Measurements from ENCODE around the gene TXNDC15. TPM values are rescaled to one million over a fixed set of nuclear protein-coding genes. Genes with fewer than 3 reads are reported as not detected.
A peak's percentile ranks its signal among the peaks of the same experiment; 100 is the strongest.

TXNDC15 gene
- total and polyA plus RNA-seq, 2 of the 13 experiments (the other 11 are each of a cell fraction or from before 2014, with no cell fraction given), result 22.2 to 49.9 TPM

GRCh38 chr5:134904610-134905245, 30.6 kb downstream of the TXNDC15 start, which contains the start of gene PCBD2 (continued):
- peak; percentile 55; the same call in 1 of the 2 replicates for TF ChIP-seq HOXA5 (CRISPR knock-in tag; IDR thresholded peaks at IDR 0.05)
- TF ChIP-seq SMARCE1 (IDR thresholded peaks at IDR 0.05; ENCODE audit: borderline replicate concordance), result no peak
- no peak for TF ChIP-seq PBX2 (CRISPR knock-in tag; IDR thresholded peaks at IDR 0.05)
- peak; percentile 29; the same call in 1 of the 2 replicates for TF ChIP-seq ZNF275 (CRISPR knock-in tag; IDR thresholded peaks at IDR 0.05; ENCODE audit: borderline replicate concordance)
- TF ChIP-seq TBP (CRISPR knock-in tag; IDR thresholded peaks at IDR 0.05), result 0 out of 2 replicates have a peak, but pooled peaks have one; percentile 67
- TF ChIP-seq ASH2L (IDR thresholded peaks at IDR 0.05; ENCODE audit: insufficient read length, low read depth, low read length), result peak; percentile 78
- no peak for TF ChIP-seq ISX (CRISPR knock-in tag; conservative IDR thresholded peaks at IDR 0.05)
- TF ChIP-seq ZNF850 (CRISPR knock-in tag; conservative IDR thresholded peaks at IDR 0.05), result no peak
- no peak for TF ChIP-seq ZNF260 (CRISPR knock-in tag; IDR thresholded peaks at IDR 0.05; ENCODE audit: borderline replicate concordance, low read depth)
- peak; percentile 83 for TF ChIP-seq ZHX1 (CRISPR knock-in tag; IDR thresholded peaks at IDR 0.05; ENCODE audit: low read depth)
- TF ChIP-seq ZNF205 (CRISPR knock-in tag; IDR thresholded peaks at IDR 0.05), result peak; percentile 93
- TF ChIP-seq CERS6 (CRISPR knock-in tag; IDR thresholded peaks at IDR 0.05), result no peak
- TF ChIP-seq ZNF619 (CRISPR knock-in tag; IDR thresholded peaks at IDR 0.05), result 0 out of 2 replicates have a peak, but pooled peaks have one; percentile 32
- TF ChIP-seq ZSCAN12 (CRISPR knock-in tag; IDR thresholded peaks at IDR 0.05), result no peak
- TF ChIP-seq NFKBIZ (CRISPR knock-in tag; IDR thresholded peaks at IDR 0.05), result 0 out of 2 replicates have a peak, but pooled peaks have one; percentile 41
- no peak for TF ChIP-seq FIP1L1 (IDR thresholded peaks at IDR 0.05; ENCODE audit: borderline replicate concordance, insufficient read depth, low read depth, low read length)
- no peak for TF ChIP-seq ZNF75D (CRISPR knock-in tag; IDR thresholded peaks at IDR 0.05; ENCODE audit: borderline replicate concordance)
- TF ChIP-seq ZNF709 (CRISPR knock-in tag; IDR thresholded peaks at IDR 0.05), result peak; percentile 49
- TF ChIP-seq ZNF333 (CRISPR knock-in tag; IDR thresholded peaks at IDR 0.05; ENCODE audit: borderline replicate concordance), result peak; percentile 49; the same call in 1 of the 2 replicates
- TF ChIP-seq DPF2 (CRISPR knock-in tag; IDR thresholded peaks at IDR 0.05; ENCODE audit: borderline replicate concordance, low read depth), result no peak; the same call in 1 of the 2 replicates
- no peak for TF ChIP-seq ZFP36L2 (CRISPR knock-in tag; IDR thresholded peaks at IDR 0.05)
- no peak for TF ChIP-seq MAFK (conservative IDR thresholded peaks at IDR 0.05 in 1 of 2, IDR thresholded peaks at IDR 0.05 in 1 of 2; ENCODE audit: low read length in 2 of 2)
- TF ChIP-seq ZNF737 (CRISPR knock-in tag; IDR thresholded peaks at IDR 0.05; ENCODE audit: borderline replicate concordance), result no peak
- TF ChIP-seq FOXM1 (CRISPR knock-in tag; IDR thresholded peaks at IDR 0.05), result no peak; the same call in 1 of the 2 replicates
- no peak for TF ChIP-seq HOXA7 (CRISPR knock-in tag; IDR thresholded peaks at IDR 0.05)

Measured in HepG2 (cell line).